ENCODE data around the gene ZBP1.

DNA sequence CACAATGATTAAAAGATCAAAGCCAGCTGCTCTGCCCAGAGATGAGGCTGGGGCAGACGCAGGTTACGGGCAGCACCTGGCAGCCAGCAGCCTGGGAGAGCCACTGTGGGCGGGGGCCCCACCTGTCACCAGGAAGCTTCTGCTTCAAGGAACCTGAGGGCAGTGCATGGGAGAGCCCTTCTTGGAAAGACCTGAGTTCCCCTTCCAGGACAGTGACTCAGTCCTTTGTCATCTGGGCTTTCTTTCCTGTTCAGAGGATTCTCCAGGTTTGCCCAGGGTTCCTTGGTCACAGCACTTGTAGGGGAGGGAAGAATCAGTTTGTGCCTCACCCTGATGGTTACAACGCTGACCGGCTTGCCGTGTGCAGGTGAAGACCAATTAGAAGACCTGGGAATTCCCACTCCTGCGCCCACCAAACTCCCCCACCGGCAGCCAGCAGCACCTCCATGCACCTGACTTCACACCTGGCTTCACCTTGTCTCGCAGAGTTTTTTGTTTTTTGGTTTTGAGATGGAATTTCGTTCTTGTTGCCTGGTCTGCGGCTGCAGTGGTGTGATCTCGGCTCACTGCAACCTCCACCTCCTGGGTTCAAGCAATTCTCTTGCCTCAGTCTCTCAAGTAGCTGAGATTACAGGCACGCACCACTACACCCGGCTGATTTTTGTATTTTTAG is 2.0 kb downstream of the ZBP1 start:
- TF ChIP-seq CTCF (IDR thresholded peaks at IDR 0.05) (no peak), POLR2A (IDR thresholded peaks at IDR 0.05) (no peak)

All from right lobe of liver (tissue), 4 donors.